EL (cell line): ENCODE measurements around the gene DHPS.

Experiments used
- DNase-seq: peaks from one replicate; pipeline ENCODE4 v3.0.0-alpha.2; 2016

DHPS gene

GRCh38 chr19:12641456-12641855, 40.2 kb downstream of the DHPS start:
- no peak for DNase-seq

GRCh38 chr19:12639901-12640613, 41.6 kb downstream of the DHPS start:
- peak; percentile 86 for DNase-seq

GRCh38 chr19:12638611-12639182, 43.0 kb downstream of the DHPS start:
- DNase-seq: no peak

- DNase-seq: no peak
These were observed 45.0 kb downstream of the DHPS start for GRCh38 chr19:12636631-12637030.

- DNase-seq: no peak
These were observed 52.5 kb downstream of the DHPS start for GRCh38 chr19:12629215-12629614.

- no peak for DNase-seq
These were observed 53.3 kb downstream of the DHPS start for GRCh38 chr19:12628040-12629022.

- DNase-seq: no peak
These were observed 54.7 kb downstream of the DHPS start for GRCh38 chr19:12626958-12627357.
